H1 (cell line): ENCODE data around the gene MPRIP. TPM values are rescaled to one million over a fixed set of nuclear protein-coding genes. Genes with fewer than 3 reads are reported as not detected.

Experiments
- CTCF ChIA-PET: fragments of 300-600 bp; sonication (Branson Sonifier 250); formaldehyde crosslinking; loops from one replicate; lab custom pipeline; 2021; ENCODE audit not compliant: partially characterized antibody; lab: Charles Lee
- POLR2A ChIA-PET: fragments of 300-600 bp; sonication (Branson Sonifier 250); formaldehyde crosslinking; loops from one replicate; lab custom pipeline; 2021; ENCODE audit warnings: inconsistent platforms; ENCODE audit not compliant: partially characterized antibody; lab: Charles Lee
- DNase-seq, 2 experiments: peaks; one replicate each; pipeline versions ENCODE4 v3.0.0 to v3.0.0-alpha.2; 2010 to 2022; ENCODE audit warnings: low spot score in 2 of 2, low read depth in 1 of 2, mixed read lengths in 1 of 2
- FAIRE-seq: peaks from 2 replicates; lab custom pipeline; 2011; peaks lifted over from hg19 to GRCh38; lab: Jason Lieb, UNC
- H2AFZ ChIP-seq: 2 replicates; pipeline ENCODE4 v1.8.1; 2012; ENCODE audit warnings: low read length, inconsistent platforms
- H2AK5ac ChIP-seq: 2 replicates; pipeline ENCODE4 v1.6.1; 2013; ENCODE audit warnings: low read depth, low read length
- H2BK120ac ChIP-seq: replicated peaks from 2 replicates; pipeline ENCODE3; 2013; ENCODE audit warnings: low read depth, low read length, inconsistent platforms
- H2BK12ac ChIP-seq: 2 replicates; pipeline ENCODE4 v1.6.1; 2013; ENCODE audit warnings: low read depth, low read length
- H2BK15ac ChIP-seq: 2 replicates; pipeline ENCODE4 v1.6.1; 2013; ENCODE audit warnings: low read length
- H2BK20ac ChIP-seq: 2 replicates; pipeline ENCODE4 v1.6.1; 2013; ENCODE audit warnings: low read length
- H2BK5ac ChIP-seq: 2 replicates; pipeline ENCODE4 v1.6.1; 2013; ENCODE audit warnings: low read depth, low read length
- H3K14ac ChIP-seq: 2 replicates; pipeline ENCODE4 v1.6.1; 2013; ENCODE audit warnings: inconsistent platforms; ENCODE audit not compliant: insufficient read length
- H3K18ac ChIP-seq: 2 replicates; pipeline ENCODE4 v1.6.1; 2013; ENCODE audit warnings: low read length; ENCODE audit errors: extremely low read depth
- H3K23ac ChIP-seq: 2 replicates; pipeline ENCODE4 v1.6.1; 2013; ENCODE audit warnings: inconsistent platforms; ENCODE audit not compliant: insufficient read length
- H3K23me2 ChIP-seq: 2 replicates; pipeline ENCODE4 v1.6.1; 2013; ENCODE audit warnings: low read depth, low read length
- H3K27ac ChIP-seq: 2 replicates; pipeline ENCODE4 v1.6.1; 2011; ENCODE audit warnings: low read depth, low read length, inconsistent platforms
- H3K27me3 ChIP-seq, 4 experiments: replicated peaks in 1 of 4; 1 replicate in 1 of 4; 2 replicates in 3 of 4; pipeline versions ENCODE4 v1.6.1 to v1.8.1; 2011 to 2013; ENCODE audit warnings: low read length in 3 of 4, mild to moderate bottlenecking in 3 of 4, inconsistent platforms in 2 of 4, mixed read lengths in 2 of 4, moderate library complexity in 1 of 4; ENCODE audit not compliant: control insufficient read depth in 3 of 4, insufficient read depth in 3 of 4; ENCODE audit errors: extremely low read depth in 1 of 4
- H3K36me3 ChIP-seq, 4 experiments: 2 replicates each; pipeline versions ENCODE4 v1.6.1 to v1.8.1; 2011 to 2013; ENCODE audit warnings: mild to moderate bottlenecking in 4 of 4, low read length in 3 of 4, moderate library complexity in 2 of 4, control low read depth in 1 of 4, inconsistent platforms in 1 of 4; ENCODE audit not compliant: insufficient read depth in 4 of 4, control insufficient read depth in 2 of 4
- H3K4ac ChIP-seq: replicated peaks from 2 replicates; pipeline ENCODE3; 2013; ENCODE audit warnings: low read length, low read depth, mixed read lengths, inconsistent platforms; ENCODE audit not compliant: insufficient read length
- H3K4me1 ChIP-seq, 4 experiments: replicated peaks in 1 of 4; 1 replicate in 1 of 4; 2 replicates in 3 of 4; pipeline versions ENCODE4 v1.6.1 to v1.8.1; 2011 to 2013; ENCODE audit warnings: low read length in 3 of 4, inconsistent platforms in 2 of 4, mixed read lengths in 1 of 4; ENCODE audit not compliant: insufficient read depth in 4 of 4, control insufficient read depth in 3 of 4
- H3K4me2 ChIP-seq, 2 experiments: 2 replicates each; pipeline versions ENCODE4 v1.6.1 to v1.8.1; 2011 to 2013; ENCODE audit warnings: low read depth in 2 of 2, low read length in 2 of 2, control low read depth in 1 of 2, inconsistent platforms in 1 of 2, mild to moderate bottlenecking in 1 of 2; ENCODE audit not compliant: insufficient read depth in 1 of 2
- H3K4me3 ChIP-seq, 4 experiments: fragments of 200-600, 300-600 bp in 1 of 4; sonication (generic), shearing (Covaris generic), sonication (Bioruptor Twin) in 1 of 4; 2 replicates each; pipeline versions ENCODE4 v1.5.1 to v1.8.1; 2011 to 2016; ENCODE audit warnings: low read length in 4 of 4, low read depth in 3 of 4, control low read depth in 2 of 4, inconsistent platforms in 2 of 4, mild to moderate bottlenecking in 2 of 4, mixed read lengths in 1 of 4, moderate library complexity in 1 of 4; ENCODE audit not compliant: insufficient read depth in 2 of 4; ENCODE audit errors: extremely low read depth in 1 of 4
- H3K56ac ChIP-seq: replicated peaks from 2 replicates; pipeline ENCODE3; 2013; ENCODE audit warnings: low read depth, mild to moderate bottlenecking, mixed read lengths, low read length, inconsistent platforms; ENCODE audit not compliant: insufficient read length
- H3K79me1 ChIP-seq: 2 replicates; pipeline ENCODE4 v1.6.1; 2013; ENCODE audit warnings: low read depth, low read length, control low read depth
- H3K79me2 ChIP-seq, 2 experiments: 2 replicates each; pipeline versions ENCODE4 v1.6.1 to v1.8.1; 2012 to 2013; ENCODE audit warnings: low read length in 2 of 2, mild to moderate bottlenecking in 2 of 2, inconsistent platforms in 1 of 2; ENCODE audit not compliant: insufficient read depth in 2 of 2, control insufficient read depth in 1 of 2
- H3K9ac ChIP-seq, 4 experiments: replicated peaks in 1 of 4; 1 replicate in 1 of 4; 2 replicates in 3 of 4; pipeline versions ENCODE4 v1.6.1 to v1.8.1; 2011 to 2013; ENCODE audit warnings: low read depth in 3 of 4, low read length in 3 of 4, control low read depth in 2 of 4, mild to moderate bottlenecking in 2 of 4, moderate library complexity in 2 of 4, inconsistent platforms in 1 of 4; ENCODE audit errors: extremely low read depth in 1 of 4
- H3K9me3 ChIP-seq, 2 experiments: 2 replicates each; pipeline versions ENCODE4 v1.6.1 to v1.8.1; 2012 to 2013; ENCODE audit warnings: mild to moderate bottlenecking in 2 of 2, moderate library complexity in 2 of 2, control low read depth in 1 of 2, inconsistent platforms in 1 of 2, low read depth in 1 of 2, low read length in 1 of 2, mixed read lengths in 1 of 2; ENCODE audit not compliant: insufficient read depth in 2 of 2
- H4K20me1 ChIP-seq, 2 experiments: replicated peaks in 1 of 2; 2 replicates each; pipeline versions ENCODE3 to v1.8.1; 2011 to 2013; ENCODE audit warnings: inconsistent platforms in 2 of 2, low read length in 2 of 2, mild to moderate bottlenecking in 1 of 2; ENCODE audit not compliant: insufficient read depth in 2 of 2, control insufficient read depth in 1 of 2
- H4K5ac ChIP-seq: 2 replicates; pipeline ENCODE4 v1.6.1; 2013; ENCODE audit warnings: low read length, low read depth, mixed read lengths, inconsistent platforms; ENCODE audit not compliant: insufficient read length
- H4K8ac ChIP-seq: 2 replicates; pipeline ENCODE4 v1.8.0; 2013; ENCODE audit warnings: mild to moderate bottlenecking, moderate library complexity, low read length, inconsistent platforms; ENCODE audit not compliant: insufficient read depth; ENCODE audit errors: extremely low read depth
- H4K91ac ChIP-seq: replicated peaks from 2 replicates; pipeline ENCODE3; 2013; ENCODE audit warnings: low read length, mixed read lengths, inconsistent platforms; ENCODE audit not compliant: insufficient read length
- HDAC2 ChIP-seq, 2 experiments: fragments of 300-600 bp in 1 of 2; sonication (generic) in 1 of 2; IDR thresholded peaks; 2 replicates each; pipeline ENCODE4 v1.6.1; 2011 to 2012; ENCODE audit warnings: low read depth in 2 of 2, low read length in 2 of 2, mild to moderate bottlenecking in 2 of 2, moderate library complexity in 2 of 2, borderline replicate concordance in 1 of 2, inconsistent platforms in 1 of 2
- KDM1A ChIP-seq: fragments of 200-600, 300-600 bp; sonication (generic); IDR thresholded peaks from 2 replicates; pipeline ENCODE4 v1.7.1; 2016; ENCODE audit warnings: mild to moderate bottlenecking, low read length, borderline replicate concordance
- TCF12 ChIP-seq: IDR thresholded peaks from 2 replicates; pipeline ENCODE4 v1.6.1; 2011; ENCODE audit warnings: low read depth, mild to moderate bottlenecking, low read length
- WGBS, 2 experiments: shearing (Covaris generic) in 1 of 2; methylation state at CpG; one replicate each; pipeline versions ENCODE4 v1.1.6 to v1.1.7; 2013 to 2015; ENCODE audit warnings: low lambda C conversion rate in 2 of 2, mixed read lengths in 2 of 2, inconsistent platforms in 1 of 2, low coverage in 1 of 2, missing lambda C conversion rate in 1 of 2; ENCODE audit not compliant: insufficient replicate concordance in 2 of 2, insufficient coverage in 1 of 2, insufficient read length in 1 of 2; ENCODE audit errors: extremely low coverage in 1 of 2, missing lambda C conversion rate in 1 of 2; 5-methylcytosine and 5-hydroxymethylcytosine counted together
- polyA plus RNA-seq, 7 experiments: library from polyadenylated mRNA; depleted of rRNA in 3 of 7; stranded (reverse) in 5 of 7; unstranded in 2 of 7; fragments of >200 nt in 5 of 7; fragments of 200-250 nt in 2 of 7; gene quantifications; 1 replicate in 5 of 7; 2 replicates in 1 of 7; 4 replicates in 1 of 7; pipeline versions ENCODE4 v1.2.1 to v1.2.3, GENCODE V29; 2011 to 2013; ENCODE audit warnings: missing spikeins in 2 of 7, mixed read lengths in 2 of 7
- total RNA-seq: library from RNA; stranded (reverse); fragmentation: NEBNext Ultra II Directional; extraction: Animal tissue kit (Norgen Biotek cat#: 25700); gene quantifications from 2 replicates; pipeline ENCODE4 v1.2.1, GENCODE V29; 2021

The MPRIP gene
- total and polyA plus RNA-seq, 2 of the 8 experiments (the other 6 are each of a cell fraction or from before 2014, with no cell fraction given) = 48.6 to 146 TPM

GRCh38 chr17:17090642-17091103 is 48.4 kb downstream of the MPRIP start:
- ChIA-PET POLR2A (no interaction called here), CTCF (interaction anchor here (1.1 to 2.0 kb wide), 4 partner anchors 11 to 28 kb away, joined by 3 to 5 read pairs (median 4); no protein-coding TSS in a partner anchor)
- Histone ChIP-seq H3K23me2 (no peaks in the 10 kb centered on the region), H3K9me3 (no peaks in the 10 kb centered on the region), H3K23ac (no peak overlapping the region), H3K4me2 (no peak overlapping the region), H3K14ac (no peak overlapping the region), H2BK15ac (no peak overlapping the region), H2BK5ac (no peak overlapping the region), H3K79me1 (peaks cover 10% of the 10 kb centered on the region), H3K36me3 (no peaks in the 10 kb centered on the region), H3K4ac (no peak overlapping the region), H3K27me3 (no peaks in the 10 kb centered on the region), H2AK5ac (no peak overlapping the region), H3K9ac (no peak overlapping the region), H2BK12ac (no peak overlapping the region), H2BK20ac (no peak overlapping the region), H4K20me1 (peaks cover 2 to 5% of the 10 kb centered on the region in 2 experiments), H2AFZ (no peak overlapping the region), H3K27ac (no peak overlapping the region), H4K91ac (no peak overlapping the region), H2BK120ac (no peak overlapping the region), H3K18ac (no peak overlapping the region), H4K5ac (no peak overlapping the region), H3K79me2 (peaks cover 0 to 12% of the 10 kb centered on the region in 2 experiments; a peak in 1 of 4 replicates), H3K4me1 (peaks cover 3 to 27% (median 9%) of the 10 kb centered on the region in 4 experiments), H4K8ac (no peak overlapping the region), H3K4me3 (no peak overlapping the region), H3K56ac (no peak overlapping the region)
- FAIRE-seq = no peak
- TF ChIP-seq HDAC2 (IDR thresholded peaks at IDR 0.05; ENCODE audit: borderline replicate concordance in 1 of 2, low read depth in 2 of 2, low read length in 2 of 2) = no peak
- TF ChIP-seq TCF12 = no peak
- TF ChIP-seq KDM1A = no peak
- DNase-seq = no peak
- 94% methylated on average over 11 of the region's 11 CpGs; no CpG with 5 or more reads in 1 of the 2 experiments for WGBS, 2 experiments
